Kidney epithelial cell (primary cell): Measurements from ENCODE around the gene FARP1. TPM values are rescaled to one million over a fixed set of nuclear protein-coding genes. Genes with fewer than 3 reads are reported as not detected.

Experiments used
- DNase-seq: peaks from one replicate; pipeline ENCODE4 v3.0.0-alpha.2; 2010; ENCODE audit warnings: low read depth
- H3K27me3 ChIP-seq: 2 replicates; pipeline ENCODE4 v1.6.0; 2011; ENCODE audit warnings: low read length; ENCODE audit not compliant: control insufficient read depth, insufficient read depth
- H3K36me3 ChIP-seq: 2 replicates; pipeline ENCODE4 v1.5.1; 2011; ENCODE audit warnings: low read length; ENCODE audit not compliant: control insufficient read depth, insufficient read depth
- H3K4me3 ChIP-seq: 2 replicates; pipeline ENCODE4 v1.5.1; 2011; ENCODE audit warnings: low read depth, mild to moderate bottlenecking, control low read depth, low read length
- CTCF ChIP-seq: IDR thresholded peaks from 2 replicates; pipeline ENCODE4 v1.5.1; 2011; ENCODE audit warnings: mild to moderate bottlenecking, moderate library complexity, low read length, control low read depth, inconsistent platforms; ENCODE audit not compliant: insufficient read depth, poor library complexity, severe bottlenecking
- total RNA-seq: library from RNA; depleted of rRNA; stranded (reverse); fragments of >200 nt; gene quantifications from 2 replicates; pipeline ENCODE4 v1.2.3, GENCODE V29; 2015

FARP1 gene
- total RNA-seq, 1 donor from 2014 or later, result 135 TPM

DNA sequence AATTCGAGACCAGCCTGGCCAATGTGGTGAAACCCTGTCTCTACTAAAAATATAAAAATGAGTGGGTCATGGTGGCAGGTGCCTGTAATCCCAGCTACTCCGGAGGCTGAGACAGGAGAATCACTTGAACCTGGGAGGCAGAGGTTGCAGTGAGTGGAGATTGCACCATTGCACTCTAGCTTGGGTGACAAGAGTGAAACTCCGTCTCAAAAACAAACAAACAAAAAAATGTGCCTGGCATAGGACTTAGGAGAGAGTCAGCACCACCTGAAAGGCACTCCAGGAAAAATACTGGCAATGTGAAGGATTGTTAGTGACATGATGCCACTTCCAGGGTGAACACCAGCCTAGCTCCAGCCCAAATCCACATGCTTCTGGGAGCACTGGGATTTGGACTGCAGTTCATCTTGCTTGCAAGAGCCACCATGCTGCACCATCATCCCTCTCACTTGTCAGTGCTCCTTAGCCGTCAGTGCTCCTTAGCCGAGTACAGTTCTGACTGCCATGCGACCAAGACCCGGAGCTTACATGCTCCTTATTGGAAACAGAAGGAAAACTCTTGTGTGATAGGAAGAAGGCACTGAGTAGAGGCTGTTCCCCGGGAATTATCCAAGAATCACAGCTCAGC lies 179.3 kb downstream of the FARP1 start:
- H3K4me3 ChIP-seq, result no peak overlapping the region
- H3K27me3 ChIP-seq, result no peaks in the 10 kb centered on the region
- TF ChIP-seq CTCF, result no peak
- no peaks in the 10 kb centered on the region for H3K36me3 ChIP-seq
- no peak for DNase-seq

GRCh38 chr13:98324105-98324504 lies 181.2 kb downstream of the FARP1 start:
- TF ChIP-seq CTCF, result no peak
- no peaks in the 10 kb centered on the region for H3K36me3 ChIP-seq
- no peak overlapping the region for H3K4me3 ChIP-seq
- H3K27me3 ChIP-seq, result no peaks in the 10 kb centered on the region
- no peak for DNase-seq

GRCh38 chr13:98325724-98326123 lies 182.8 kb downstream of the FARP1 start:
- H3K27me3 ChIP-seq, result no peaks in the 10 kb centered on the region
- H3K4me3 ChIP-seq, result no peak overlapping the region
- no peak for TF ChIP-seq CTCF
- no peaks in the 10 kb centered on the region for H3K36me3 ChIP-seq
- DNase-seq, result no peak

DNA sequence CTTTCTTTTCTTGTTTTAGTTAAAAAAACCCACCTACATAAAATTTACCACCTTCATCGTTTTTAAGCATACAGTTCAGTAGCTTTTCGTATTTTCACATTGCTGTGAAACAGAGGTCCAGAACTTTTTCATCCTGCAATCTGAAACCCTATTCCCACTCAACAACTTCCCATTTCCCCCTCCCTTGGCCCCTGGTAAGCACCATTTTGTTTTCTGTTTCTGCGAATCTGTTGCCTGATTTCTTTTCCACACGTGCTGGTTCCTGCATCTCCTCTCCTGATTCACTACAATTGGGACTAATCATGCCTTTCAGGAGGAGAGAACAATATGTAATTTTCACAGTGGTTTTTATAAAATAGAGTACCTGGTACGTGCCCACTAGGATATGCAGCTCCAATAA lies 183.4 kb downstream of the FARP1 start:
- Histone ChIP-seq H3K27me3 (no peaks in the 10 kb centered on the region), H3K36me3 (no peaks in the 10 kb centered on the region), H3K4me3 (no peak overlapping the region)
- TF ChIP-seq CTCF, result no peak
- DNase-seq, result no peak

GRCh38 chr13:98327371-98328270 lies 184.7 kb downstream of the FARP1 start:
- H3K27me3 ChIP-seq, result no peaks in the 10 kb centered on the region
- DNase-seq, result peak; percentile 29
- no peak overlapping the region for H3K4me3 ChIP-seq
- TF ChIP-seq CTCF, result no peak
- no peaks in the 10 kb centered on the region for H3K36me3 ChIP-seq
